Stimulated activated CD4-positive, alpha-beta T cell treated with anti-CD3 and anti-CD28 coated beads, Interleukin-1b, Interleukin-23, amount 100 ng/mL, for 4 hours (primary cell): ENCODE measurements around the gene DHRS13.

Source experiments
- DNase-seq, 2 donors: peaks; one replicate each; pipeline ENCODE4 v3.0.0-alpha.2; 2020; ENCODE audit warnings: low read depth in 2 of 2

DHRS13 gene, protein sequence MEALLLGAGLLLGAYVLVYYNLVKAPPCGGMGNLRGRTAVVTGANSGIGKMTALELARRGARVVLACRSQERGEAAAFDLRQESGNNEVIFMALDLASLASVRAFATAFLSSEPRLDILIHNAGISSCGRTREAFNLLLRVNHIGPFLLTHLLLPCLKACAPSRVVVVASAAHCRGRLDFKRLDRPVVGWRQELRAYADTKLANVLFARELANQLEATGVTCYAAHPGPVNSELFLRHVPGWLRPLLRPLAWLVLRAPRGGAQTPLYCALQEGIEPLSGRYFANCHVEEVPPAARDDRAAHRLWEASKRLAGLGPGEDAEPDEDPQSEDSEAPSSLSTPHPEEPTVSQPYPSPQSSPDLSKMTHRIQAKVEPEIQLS

DNA sequence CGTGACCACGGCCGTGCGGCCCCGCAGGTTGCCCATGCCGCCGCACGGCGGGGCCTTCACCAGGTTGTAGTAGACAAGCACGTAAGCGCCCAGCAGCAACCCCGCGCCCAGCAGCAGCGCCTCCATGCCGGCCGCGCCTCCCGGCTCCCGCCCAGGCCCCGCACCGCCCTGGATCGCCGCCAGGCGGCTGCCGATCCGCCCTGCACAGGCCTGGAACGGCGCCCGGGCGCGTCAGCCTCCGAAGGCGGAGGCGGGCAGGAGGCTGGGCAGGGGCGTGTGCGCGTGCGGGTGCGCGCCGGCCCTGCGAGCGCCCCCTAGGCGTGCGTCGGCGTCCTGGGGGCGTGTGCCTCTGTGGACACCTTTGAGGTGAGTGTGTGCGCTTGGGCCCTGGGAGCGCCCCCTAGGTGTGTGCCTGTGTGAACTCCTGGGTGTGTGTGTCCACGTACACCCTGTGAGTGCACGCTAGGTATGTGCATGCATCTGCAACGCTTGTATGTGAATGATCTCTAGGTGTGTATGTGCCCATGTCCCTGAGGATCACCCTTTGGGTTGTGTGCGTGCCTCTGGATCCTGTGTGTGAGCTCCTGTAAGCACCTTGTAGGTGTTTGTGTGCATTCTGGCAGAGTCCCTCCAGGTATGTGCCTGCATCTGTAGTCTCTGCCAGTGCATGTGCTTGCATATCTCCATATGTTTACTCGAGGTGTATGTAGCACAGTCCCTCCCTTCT is at the start of gene DHRS13:
DHRS13 (minus strand) TSS at position 261 of the 727 bp plus-strand sequence; CDS start at position 126, 135 bp downstream.
- peak; percentile 90 to 95 for DNase-seq

DNA sequence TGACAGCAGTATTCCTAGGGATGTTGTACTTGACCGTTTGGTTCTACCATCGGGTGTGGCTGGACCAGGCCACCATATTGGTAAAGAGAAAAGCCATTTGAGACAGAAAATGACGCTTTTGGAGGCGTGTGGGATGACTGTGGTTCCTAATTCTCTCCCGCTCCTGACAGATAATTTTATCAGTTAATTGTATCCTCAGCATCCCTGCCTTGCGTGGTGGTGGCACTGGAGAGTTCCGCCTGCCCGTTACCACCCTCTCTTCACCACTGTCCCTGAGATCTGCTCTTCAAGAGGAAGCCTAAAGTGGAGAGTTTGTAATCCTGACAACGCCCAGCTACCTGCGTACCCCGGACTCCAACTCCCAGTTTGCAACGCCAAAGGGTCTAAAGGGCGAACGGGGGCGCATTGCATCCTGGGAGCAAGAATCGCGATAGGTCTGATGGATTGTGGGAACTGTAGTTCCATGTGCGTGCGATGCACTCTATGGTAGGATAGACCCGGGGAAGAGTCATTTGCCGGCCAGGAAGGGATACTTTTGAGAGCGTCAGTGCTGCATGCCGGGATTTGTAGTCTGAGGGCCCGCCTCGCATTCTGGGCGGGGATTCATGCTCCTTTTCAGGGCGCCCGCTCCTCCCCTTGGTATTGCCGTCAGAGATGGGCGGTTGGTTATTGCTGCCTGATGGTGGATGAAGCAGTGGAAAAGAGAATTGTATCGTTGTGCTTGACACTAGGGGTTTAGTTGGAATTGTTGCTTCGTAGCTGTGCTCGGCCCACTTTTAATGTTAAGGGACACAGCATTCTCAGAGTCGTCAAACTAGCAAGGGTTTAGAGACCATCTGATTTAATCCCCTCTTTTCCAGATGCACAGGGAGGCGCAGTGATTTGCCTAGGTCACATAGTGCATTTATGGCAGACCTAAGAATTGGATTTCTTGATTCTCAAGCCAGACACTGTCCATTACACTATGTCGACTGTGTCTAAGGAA is 49.4 kb upstream of the DHRS13 start:
- DNase-seq: peak; percentile 77 to 88

DNA sequence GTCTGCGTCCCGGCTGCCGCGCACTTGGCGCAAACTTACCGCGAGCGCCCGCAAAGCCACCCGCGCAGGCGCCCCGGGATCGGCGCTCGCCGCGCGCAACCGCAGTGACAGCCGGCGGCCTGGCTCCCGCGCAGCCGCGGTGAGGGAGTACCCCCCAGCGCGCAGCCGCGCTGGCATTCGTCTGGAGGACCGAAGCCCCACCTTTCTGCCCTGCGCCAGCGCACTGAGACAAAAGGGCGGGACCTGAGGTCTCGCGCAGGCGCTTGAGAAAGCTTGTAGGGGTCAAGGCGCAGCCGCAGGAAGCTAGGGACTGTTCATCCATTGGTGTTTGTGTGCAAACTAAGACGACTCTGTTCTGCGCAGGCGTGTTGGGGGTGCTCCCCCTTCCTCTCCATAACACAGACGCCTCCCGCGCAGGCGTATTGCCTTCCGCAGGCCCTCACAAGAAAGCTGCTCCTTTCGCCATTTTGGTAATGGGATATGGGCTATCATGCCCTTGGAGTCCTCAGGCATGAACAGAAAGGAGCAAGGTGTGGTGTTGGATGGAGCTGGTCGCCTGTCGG is 48.6 kb upstream of the DHRS13 start, which contains the start of gene PHF12:
PHF12 (minus strand) TSS at position 91 of the 563 bp plus-strand sequence. CDS start 558 bp downstream, outside the sequence.
- peak; percentile 97 to 98 for DNase-seq

DNA sequence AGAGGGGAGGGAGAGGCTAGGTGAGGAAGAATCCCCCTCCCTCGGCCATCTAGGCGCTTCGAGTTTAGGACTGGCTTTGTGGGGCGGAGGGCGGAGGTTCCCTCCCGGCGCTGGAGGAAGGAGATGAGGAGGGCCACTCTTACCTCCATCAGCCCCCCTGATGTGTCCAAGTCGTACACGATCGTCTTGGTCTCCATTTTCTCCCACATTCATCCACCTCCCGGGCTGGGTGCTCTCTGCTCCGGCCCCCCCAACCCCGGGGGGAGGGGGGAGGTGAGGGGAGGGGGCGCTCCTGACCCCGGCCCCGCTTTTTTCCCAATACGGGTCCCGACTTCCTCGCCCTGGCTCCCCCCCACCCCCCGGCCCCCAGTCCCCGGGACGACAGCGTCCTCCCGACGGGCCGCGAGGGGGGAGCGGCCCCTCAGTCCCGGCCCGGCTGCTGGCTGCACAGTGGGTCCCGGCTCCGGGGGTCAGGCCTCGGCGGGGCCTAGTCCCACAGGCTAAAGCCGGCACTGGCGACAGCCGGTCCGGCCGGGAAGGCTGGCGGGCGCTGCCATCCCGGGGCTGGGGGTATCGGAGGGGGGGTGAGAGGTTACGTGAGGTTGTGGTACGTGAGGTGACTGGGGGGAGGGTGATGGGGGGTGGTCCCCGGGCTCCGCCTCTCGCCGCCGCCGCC is 48.0 kb upstream of the DHRS13 start:
- DNase-seq: peak in 1 of 2 donors; percentile 4

DNA sequence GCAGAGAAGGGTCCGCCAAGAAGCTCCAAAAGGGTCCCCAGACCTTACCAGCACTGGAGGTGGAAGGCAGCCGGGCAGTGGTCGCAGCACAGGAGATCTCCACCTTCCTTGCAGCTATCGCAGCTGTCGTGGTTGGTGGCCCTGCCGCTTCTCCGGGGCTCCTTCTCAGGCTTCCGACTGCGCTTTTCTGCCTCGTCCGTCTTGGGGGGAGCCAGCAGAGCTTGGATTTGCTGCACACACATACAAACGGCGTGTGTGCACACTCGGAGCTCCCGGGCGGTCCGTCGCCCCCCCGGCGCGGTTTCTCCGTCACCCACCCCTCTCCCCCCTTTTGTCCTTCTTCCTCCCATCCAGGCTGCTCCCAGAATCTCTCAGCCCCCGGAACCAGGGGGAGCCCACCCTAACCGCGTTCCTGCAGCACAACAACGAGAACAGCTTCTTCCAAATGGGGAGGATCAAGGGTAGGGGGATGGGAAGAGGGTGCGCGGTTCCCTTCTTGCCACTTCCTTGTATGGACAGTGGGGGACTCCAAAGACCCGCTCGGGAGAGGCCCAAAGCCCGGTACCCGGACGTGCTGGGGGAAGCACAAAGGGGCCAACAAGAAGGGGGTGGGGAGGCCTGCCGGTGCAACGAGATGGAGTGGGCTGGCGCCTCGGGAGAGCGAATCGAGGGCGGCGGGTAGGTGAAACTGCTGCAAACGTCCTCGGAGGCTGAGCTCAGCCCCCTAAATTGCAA is 47.3 kb upstream of the DHRS13 start:
- DNase-seq: peak; percentile 10 to 39

DNA sequence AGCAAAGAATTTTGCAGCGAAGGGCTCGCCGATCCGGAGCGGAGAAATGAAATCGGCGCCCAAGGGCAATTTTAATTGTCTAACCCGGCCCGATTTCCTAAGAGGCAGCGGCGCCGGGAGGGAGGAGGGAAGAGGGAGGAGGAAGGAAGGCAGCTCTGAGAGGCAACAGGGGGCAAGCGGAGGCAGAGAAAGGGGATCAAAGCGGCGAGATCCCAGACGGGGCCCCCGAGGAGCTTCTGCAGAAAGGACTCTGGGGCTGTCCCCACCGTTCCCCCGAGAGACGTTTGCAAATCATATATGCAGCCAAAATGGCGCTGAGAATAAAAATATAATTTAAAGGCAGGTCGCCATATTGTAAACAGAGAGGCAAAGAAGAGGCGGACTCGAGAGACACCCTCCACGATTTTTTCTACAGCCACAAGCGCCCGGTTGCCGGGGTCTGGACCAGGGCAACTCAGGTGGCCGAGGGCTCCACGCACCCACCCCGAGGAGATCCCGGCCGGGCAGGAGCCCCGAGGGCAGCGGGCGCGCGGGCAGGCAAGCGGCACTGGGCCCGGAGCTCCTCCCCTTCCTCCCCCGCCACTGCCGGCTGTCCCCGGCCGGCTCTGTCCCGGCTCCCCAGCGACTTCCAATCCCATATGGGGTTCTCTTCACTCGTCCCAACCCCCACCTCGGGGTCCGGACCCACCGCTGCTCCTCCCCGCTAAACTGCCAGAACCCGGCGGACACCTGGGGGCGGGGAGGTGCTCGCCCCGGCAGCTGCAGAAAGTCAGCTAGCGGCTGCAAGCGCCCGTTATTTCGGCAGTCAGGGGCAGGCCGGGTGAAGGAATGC is 46.5 kb upstream of the DHRS13 start:
- DNase-seq: peak; percentile 27 to 56

DNA sequence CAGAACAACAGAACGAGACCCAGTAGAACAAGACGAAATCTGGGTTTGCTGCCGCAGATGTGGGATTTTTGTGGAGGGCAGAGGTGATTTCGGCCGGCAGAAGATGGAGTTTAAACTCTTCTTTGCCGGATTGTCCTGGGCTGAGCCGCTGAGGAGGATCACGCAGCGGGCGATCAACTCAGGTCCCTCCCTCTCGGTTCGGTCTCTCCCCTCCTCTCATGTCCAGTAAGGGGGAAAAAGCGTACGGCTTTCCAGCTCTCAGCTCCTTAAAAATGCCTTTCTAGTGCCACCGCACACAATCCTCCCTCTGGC is 46.0 kb upstream of the DHRS13 start:
- no peak for DNase-seq

DNA sequence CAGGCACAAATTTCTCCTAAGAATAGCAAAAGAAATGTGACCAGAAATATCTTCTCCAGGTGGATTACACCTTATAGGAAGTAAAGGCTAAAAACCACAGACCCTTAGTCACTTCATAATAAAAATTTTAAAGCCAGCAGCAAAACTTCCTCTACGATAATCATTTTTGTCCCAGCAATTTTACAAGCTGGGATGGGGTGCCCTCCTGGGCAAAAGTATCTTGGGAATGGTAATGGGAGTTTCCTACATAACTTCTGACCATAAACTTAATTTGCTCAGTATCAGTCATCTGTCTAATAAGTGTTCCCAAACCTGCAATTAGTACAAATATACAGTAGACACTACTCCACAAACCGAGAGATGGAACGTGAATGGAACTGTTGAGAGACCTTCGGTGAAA is 45.5 kb upstream of the DHRS13 start:
- DNase-seq: no peak

DNA sequence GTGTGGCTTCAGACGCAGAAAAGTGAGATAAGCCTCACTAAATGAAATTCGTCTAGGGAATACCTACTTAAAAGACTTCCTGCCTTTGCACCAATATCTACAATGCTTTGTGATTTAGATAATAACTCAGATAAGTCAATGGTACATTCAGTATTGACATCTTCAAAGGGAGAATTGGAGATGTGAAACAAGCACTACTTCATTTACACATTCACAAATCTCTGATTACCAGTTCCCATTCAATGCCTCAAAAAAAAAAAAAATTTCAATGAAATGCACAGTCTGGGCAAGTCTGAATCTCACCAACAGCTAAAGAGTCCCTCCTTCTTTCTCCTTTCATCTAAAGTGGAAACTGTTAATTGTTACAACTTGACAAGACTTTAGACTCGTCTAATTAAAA is 44.8 kb upstream of the DHRS13 start:
- no peak for DNase-seq

DNA sequence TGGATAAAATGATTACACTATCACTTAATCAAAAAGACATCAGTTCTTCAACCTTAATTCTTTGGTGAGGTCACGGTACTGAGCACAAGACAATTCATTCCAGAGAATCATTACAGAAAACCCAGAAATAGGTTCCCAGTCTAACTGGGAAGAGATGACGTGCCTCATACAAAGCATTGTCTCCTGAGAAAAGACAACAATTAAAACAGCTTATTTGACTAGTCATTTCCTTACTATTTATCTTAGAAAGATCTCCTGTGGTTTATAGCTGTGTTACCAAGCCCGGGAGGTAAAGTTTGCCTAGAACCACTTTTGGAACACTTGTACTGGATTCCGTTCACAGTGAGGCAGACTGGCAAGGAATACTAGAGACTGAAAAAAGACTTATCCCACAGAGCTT is 43.4 kb upstream of the DHRS13 start:
- no peak for DNase-seq

DNA sequence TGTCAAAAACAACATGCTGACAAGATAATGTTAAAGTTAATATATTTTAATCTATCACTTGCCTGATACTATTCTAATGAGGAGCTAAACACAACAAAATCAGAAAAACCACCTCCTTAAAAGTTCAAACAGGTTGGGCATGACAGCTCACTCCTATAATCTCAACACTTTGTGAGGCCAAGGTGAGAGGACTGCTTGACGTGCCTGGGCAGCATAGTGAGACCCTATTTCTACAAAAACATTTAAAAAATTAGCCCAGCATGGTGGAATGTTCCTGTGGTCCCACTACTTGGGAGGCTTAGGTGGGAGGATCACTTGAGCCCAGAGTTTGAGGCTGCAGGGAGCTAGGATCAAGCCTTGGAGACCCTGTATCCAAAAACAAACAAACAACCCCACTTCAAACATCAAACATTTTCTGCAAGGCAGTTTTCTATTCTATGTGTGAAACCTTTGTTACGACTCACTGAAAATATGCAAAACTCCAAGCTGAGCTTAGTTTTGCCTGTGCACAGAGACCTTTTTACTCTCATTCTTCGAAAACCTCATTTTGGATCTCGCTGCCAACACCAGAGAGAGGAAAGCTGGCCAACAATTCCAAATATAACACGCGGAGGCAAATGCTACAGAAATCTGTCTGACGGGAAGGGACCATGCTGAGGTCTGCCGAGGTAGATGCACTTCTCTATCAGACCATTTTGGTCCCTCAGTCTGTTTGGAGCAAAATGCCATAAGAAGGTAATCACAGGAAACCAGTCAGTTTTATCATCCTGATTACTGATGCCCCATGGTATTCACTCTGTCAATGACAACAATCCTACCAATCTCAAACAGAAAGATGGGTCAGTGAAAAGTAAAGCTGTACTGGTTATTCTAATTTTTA is 42.2 kb upstream of the DHRS13 start:
- no peak for DNase-seq

DNA sequence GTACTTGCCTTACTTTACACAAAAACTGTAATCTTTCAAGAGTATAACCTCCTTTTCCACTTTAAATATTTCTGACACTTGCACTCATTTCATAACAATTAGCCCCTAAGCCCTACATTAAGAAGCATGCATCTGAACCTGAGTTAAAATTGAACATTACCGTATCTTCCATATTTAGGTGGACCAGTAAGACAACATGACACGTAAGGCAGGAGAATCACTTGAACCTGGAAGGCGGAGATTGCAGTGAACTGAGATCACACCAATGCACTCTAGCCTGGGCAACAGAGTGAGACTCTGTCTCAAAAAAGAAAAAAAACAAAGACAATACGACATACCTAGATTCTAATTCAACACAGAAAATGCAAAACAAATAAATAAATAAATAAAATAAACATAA is 41.5 kb upstream of the DHRS13 start:
- DNase-seq: no peak

DNA sequence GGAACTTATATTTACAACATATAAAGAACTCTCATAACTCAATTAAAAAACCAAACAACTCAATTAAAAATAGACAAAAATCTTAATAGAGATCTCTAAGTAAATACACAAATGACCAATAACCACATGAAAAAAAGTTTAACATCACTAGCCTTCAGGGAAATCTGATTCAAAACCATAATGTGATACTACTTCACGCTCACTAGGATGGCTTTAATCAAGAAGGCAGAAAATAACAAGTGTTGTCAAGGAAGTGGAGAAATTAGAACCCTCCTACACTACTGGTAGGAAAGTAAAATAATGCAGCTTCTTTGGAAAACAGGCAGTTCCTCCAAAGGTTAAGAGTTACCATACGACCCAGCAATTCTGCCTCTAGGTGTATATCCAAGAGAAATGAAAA is 40.0 kb upstream of the DHRS13 start:
- no peak for DNase-seq

DNA sequence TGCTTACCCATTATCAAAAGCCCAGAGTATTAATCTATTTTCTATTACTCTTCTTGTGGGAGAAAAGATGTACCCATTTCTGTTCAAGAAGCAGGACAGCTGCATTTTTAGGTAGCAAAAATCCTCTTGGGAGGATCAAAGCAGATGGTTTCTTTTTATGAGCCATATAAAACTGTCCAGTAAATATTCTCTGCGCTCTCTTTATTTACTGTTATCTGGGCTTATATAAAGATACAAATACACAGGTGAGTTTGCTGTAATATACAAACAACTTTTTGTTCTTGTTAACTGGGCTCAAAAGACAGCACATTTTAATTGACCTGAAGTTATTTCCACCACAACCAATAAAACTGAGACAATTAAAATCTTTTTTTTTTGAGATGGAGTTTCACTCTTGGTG is 38.4 kb upstream of the DHRS13 start:
- DNase-seq: no peak

DNA sequence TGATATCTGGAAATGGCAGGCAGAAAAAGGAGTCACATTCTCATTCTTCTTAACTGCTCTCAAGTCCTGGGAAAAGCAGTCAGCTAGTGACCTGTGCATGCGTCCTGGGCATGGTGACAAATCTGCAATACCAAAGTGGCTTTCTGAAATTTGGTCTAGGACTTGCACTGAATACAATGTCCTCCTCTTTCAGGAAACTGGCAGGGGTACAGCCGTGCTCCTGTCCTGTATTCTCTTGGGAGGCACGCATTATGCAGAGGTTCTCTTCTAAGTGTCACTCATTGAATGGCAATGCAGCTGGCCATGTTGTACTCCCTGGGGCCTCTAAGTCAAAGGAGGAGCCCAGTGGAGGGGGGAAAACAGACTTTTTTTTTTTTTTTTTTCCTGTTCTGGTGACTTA is 37.8 kb upstream of the DHRS13 start:
- no peak for DNase-seq

DNA sequence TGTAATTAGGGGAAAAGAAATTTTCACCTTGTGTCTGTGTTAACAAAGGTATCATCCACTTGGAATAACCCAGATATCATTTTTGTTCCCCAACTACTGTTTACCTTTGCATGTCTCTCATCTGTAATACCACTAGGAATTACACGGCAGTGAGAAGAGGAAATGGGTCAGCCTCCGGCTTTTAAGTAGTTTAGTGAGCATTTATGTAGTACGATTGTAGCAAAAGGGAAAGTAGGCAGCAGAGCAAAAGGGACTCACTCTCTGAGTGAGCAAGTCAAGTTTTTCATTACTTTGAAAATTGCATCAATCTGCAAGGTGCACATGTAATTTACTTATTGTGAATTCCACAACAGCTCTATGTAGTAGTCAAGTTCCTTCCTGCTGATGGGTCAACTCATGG is 37.3 kb upstream of the DHRS13 start:
- no peak for DNase-seq

DNA sequence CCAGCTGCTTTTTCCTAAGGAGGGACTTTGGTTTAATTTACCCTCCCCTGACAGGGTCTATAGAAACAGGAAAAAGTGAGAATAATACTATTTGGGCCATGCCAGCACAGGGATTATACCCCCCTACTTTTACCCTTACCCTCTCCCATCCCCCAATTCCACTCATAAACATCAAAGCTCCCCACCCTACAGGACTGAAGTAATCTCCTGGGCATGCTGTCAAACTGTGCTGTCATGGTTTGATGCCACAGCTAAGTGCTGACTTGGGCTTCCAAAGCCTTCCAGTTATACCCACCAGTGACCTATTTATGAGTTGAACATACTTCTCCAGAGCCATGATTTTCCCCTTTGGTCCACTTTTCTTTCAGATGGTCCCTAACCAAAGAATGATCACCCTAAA is 35.7 kb upstream of the DHRS13 start:
- no peak for DNase-seq

DNA sequence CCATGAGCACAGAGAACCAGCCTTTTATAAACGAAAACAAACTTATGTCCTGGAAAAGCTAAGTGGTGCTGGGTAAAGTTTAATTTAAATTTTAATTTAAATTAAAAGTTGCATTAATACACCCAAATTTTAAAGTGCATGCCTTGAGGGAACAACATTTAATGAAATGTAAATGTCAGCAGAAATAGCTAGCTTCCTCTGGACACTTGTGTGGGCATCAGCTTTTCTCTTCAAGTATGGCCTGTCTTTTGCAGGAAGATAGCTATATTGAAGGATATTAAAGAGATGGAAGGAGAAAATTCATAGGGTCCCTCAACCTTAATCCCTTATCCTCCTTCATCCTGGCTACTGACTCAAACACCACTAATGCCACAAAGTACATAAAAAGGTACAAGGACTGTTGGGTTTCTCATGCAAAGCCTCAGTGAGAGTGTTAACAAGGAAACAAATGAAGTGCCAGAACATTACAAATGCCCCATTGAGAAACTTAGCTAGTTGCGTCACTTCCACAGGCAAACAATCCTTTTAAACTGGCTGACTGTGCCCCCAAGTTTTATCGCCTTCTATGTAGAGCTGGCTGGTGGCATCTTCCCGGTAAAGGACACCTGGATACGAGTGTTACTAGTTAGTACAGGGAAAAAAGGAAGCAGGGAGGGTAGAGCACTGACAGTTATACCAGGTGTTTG is 34.3 kb upstream of the DHRS13 start:
- no peak for DNase-seq
